Cardiac fibroblast (primary cell): Measurements from ENCODE around the gene SLC19A2.
A peak's percentile ranks its signal among the peaks of the same experiment; 100 is the strongest.

Source experiments
- DNase-seq, 2 donors: peaks; one replicate each; pipeline versions ENCODE4 v3.0.0 to v3.0.0-alpha.2; 2010; ENCODE audit warnings: low read depth in 2 of 2
- H3K4me3 ChIP-seq, 2 donors: replicated peaks in 1 of 2; 1 replicate in 1 of 2; 2 replicates in 1 of 2; pipeline ENCODE4 v1.5.1; 2011; ENCODE audit warnings: low read depth in 2 of 2, low read length in 2 of 2, mild to moderate bottlenecking in 2 of 2, moderate library complexity in 1 of 2
- CTCF ChIP-seq: IDR thresholded peaks from one replicate; pipeline ENCODE4 v1.5.1; 2011; ENCODE audit warnings: low read depth, mild to moderate bottlenecking, low read length, inconsistent platforms

The SLC19A2 gene

GRCh38 chr1:169465281-169465680 lies 20.5 kb downstream of the SLC19A2 start:
- TF ChIP-seq CTCF, result no peak
- no peak for DNase-seq

GRCh38 chr1:169462385-169462784 lies 23.4 kb downstream of the SLC19A2 start:
- no peak for DNase-seq
- no peak overlapping the region for H3K4me3 ChIP-seq
- TF ChIP-seq CTCF, result no peak

More at GRCh38 chr1:169465281-169465680, 20.5 kb downstream of the SLC19A2 start:
- H3K4me3 ChIP-seq, result no peak overlapping the region

- DNase-seq, result no peak
- no peak overlapping the region for H3K4me3 ChIP-seq
- no peak for TF ChIP-seq CTCF
Observed at GRCh38 chr1:169461390-169462000, 24.2 kb downstream of the SLC19A2 start.

- DNase-seq, result peak; percentile 26 to 60
- no peak for TF ChIP-seq CTCF
- H3K4me3 ChIP-seq, result peak overlapping the region; percentile 31 to 35
Observed at GRCh38 chr1:169460191-169460833, 25.4 kb downstream of the SLC19A2 start.

GRCh38 chr1:169457443-169457842 lies 28.3 kb downstream of the SLC19A2 start:
- TF ChIP-seq CTCF, result no peak
- H3K4me3 ChIP-seq, result no peak overlapping the region
- DNase-seq, result no peak

GRCh38 chr1:169456029-169456428 lies 29.7 kb downstream of the SLC19A2 start:
- TF ChIP-seq CTCF, result no peak
- peak; percentile 25 to 44 for DNase-seq
- H3K4me3 ChIP-seq, result no peak overlapping the region

- H3K4me3 ChIP-seq, result no peak overlapping the region
- no peak for DNase-seq
- TF ChIP-seq CTCF, result no peak
Observed at GRCh38 chr1:169452921-169453320, 32.8 kb downstream of the SLC19A2 start.
